BLaER1 treated with 17β-estradiol and CSF1 and Interleukin-3, amounts not matched to agents 10 nM and 100 nM (cell line): ENCODE results near the gene ZNF526.
A peak's percentile ranks its signal among the peaks of the same experiment; 100 is the strongest.

Experiments used
- H3K27ac ChIP-seq, 11 experiments: shearing (Covaris generic); formaldehyde crosslinking; 2 replicates each; pipeline ENCODE4 v1.8.1; 2022
- H3K27me3 ChIP-seq, 11 experiments: shearing (Covaris generic); formaldehyde crosslinking; 2 replicates each; pipeline ENCODE4 v1.8.1; 2022
- H3K36me3 ChIP-seq, 11 experiments: shearing (Covaris generic); formaldehyde crosslinking; 2 replicates each; pipeline ENCODE4 v1.8.1; 2022
- H3K4me1 ChIP-seq, 10 experiments: shearing (Covaris generic); formaldehyde crosslinking; 2 replicates each; pipeline ENCODE4 v1.8.1; 2022
- H3K4me2 ChIP-seq, 11 experiments: shearing (Covaris generic); formaldehyde crosslinking; 2 replicates each; pipeline ENCODE4 v1.8.1; 2022
- H3K4me3 ChIP-seq, 10 experiments: shearing (Covaris generic); formaldehyde crosslinking; 2 replicates each; pipeline ENCODE4 v1.8.1; 2022
- H3K9ac ChIP-seq, 11 experiments: shearing (Covaris generic); formaldehyde crosslinking; 2 replicates each; pipeline ENCODE4 v1.8.1; 2022
- H3K9me3 ChIP-seq, 11 experiments: shearing (Covaris generic); formaldehyde crosslinking; replicated peaks in 1 of 11; 2 replicates each; pipeline ENCODE4 v1.8.1; 2022
- H4K20me1 ChIP-seq, 11 experiments: shearing (Covaris generic); formaldehyde crosslinking; 2 replicates each; pipeline ENCODE4 v1.8.1; 2022
- Cebpa-rat ChIP-seq, 11 experiments: shearing (Covaris generic); IDR thresholded peaks; 2 replicates each; pipeline ENCODE4 v1.8.1; 2022

The ZNF526 gene

DNA sequence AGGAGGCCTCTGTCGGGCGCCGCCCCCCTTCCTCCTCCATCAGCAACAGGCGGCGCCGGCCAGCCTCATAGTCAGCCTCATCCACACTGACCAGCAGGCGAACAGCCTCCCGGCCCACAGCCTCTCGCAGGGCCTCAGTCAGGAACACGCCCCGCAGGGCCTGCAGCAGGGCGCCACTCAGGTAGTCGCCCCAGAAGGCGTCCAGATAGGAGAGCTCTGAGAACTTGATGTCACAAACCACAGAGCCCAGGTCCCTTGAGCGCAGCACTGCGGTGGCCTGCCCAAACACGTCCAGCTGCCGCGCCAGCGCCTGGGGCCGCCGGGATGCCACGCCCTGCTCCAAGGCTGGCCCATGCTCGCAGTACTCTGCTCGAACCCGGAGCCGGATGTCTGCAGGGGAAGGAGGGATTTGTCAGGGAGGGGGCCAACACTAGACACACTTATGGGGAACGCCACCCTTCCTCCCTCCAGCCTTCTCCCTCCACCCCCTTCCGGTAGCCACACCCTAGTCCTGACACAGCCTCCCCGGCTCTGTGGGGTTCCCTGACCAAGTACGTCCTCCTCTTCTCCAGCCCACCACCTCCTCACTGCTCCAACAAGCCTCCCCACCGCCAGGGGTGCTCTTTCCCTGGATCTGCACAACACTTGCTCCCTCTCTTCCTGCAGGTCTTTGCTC lies 20.5 kb upstream of the ZNF526 start:
- H3K4me1 ChIP-seq: peaks cover 70 to 89% (median 86%) of the 10 kb centered on the region in 10 experiments
- H3K4me2 ChIP-seq: peak overlapping the region; percentile 87 to 99 (median 97)
- H3K4me3 ChIP-seq: peak overlapping the region; percentile 11 to 68 (median 54); a peak in 18 of 20 replicates
- peaks cover 0 to 50% (median 0%) of the 10 kb centered on the region in 11 experiments; a peak in 5 of 22 replicates for H4K20me1 ChIP-seq
- H3K9me3 ChIP-seq: peaks cover 0 to 8% (median 0%) of the 10 kb centered on the region in 11 experiments; a peak in 3 of 22 replicates
- no peak for TF ChIP-seq Cebpa-rat (IDR thresholded peaks at IDR 0.05)
- H3K9ac ChIP-seq: peak overlapping the region; percentile 64 to 87 (median 81)
- H3K27ac ChIP-seq: peak overlapping the region; percentile 85 to 97 (median 93); a peak in 21 of 22 replicates
- H3K36me3 ChIP-seq: peaks cover 45 to 70% (median 62%) of the 10 kb centered on the region in 11 experiments
- H3K27me3 ChIP-seq: no peaks in the 10 kb centered on the region

DNA sequence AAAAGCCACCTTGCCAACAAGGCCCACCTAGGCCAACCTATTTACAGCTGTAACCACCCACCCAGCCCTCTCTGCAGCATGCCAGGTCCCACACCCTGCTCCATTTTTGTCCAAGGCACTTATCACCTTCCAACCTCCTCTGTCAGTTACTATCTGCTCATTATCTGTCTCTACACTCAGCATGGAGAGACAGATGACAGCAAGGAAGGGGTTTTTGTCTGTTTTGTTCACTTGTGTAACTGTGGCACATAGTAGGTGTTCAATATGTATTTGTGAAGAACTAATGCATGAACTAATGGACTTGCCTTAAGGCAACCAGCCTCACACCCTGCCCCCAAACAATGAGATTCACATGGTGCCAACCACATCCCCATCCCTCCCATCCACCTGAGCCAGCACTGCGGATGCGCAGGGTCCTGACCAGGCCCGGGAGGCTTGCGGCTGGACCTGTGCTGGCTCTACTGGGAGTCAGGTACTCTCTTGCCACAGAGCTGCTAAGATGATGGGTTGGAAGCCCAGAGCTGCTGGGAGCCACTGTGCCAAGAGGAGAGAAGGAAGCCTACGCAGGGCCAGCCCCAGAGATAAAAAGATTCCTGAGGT lies 19.9 kb upstream of the ZNF526 start:
- H3K4me3 ChIP-seq: peak overlapping the region in 9 of 10 experiments; percentile 32 to 68 (median 55); a peak in 16 of 20 replicates
- no peak for TF ChIP-seq Cebpa-rat (IDR thresholded peaks at IDR 0.05)
- H3K9ac ChIP-seq: peak overlapping the region; percentile 64 to 87 (median 81); a peak in 19 of 22 replicates
- peak overlapping the region; percentile 87 to 99 (median 97) for H3K4me2 ChIP-seq
- H3K27me3 ChIP-seq: no peaks in the 10 kb centered on the region
- peak overlapping the region; percentile 85 to 97 (median 93); a peak in 21 of 22 replicates for H3K27ac ChIP-seq
- H3K36me3 ChIP-seq: peaks cover 50 to 76% (median 68%) of the 10 kb centered on the region in 11 experiments
- H3K9me3 ChIP-seq: peaks cover 0 to 8% (median 0%) of the 10 kb centered on the region in 11 experiments; a peak in 3 of 22 replicates
- peaks cover 0 to 55% (median 0%) of the 10 kb centered on the region in 11 experiments; a peak in 5 of 22 replicates for H4K20me1 ChIP-seq
- peaks cover 70 to 91% (median 87%) of the 10 kb centered on the region in 10 experiments for H3K4me1 ChIP-seq

GRCh38 chr19:42201489-42202289 lies 18.4 kb upstream of the ZNF526 start:
- Histone ChIP-seq H3K4me2 (peak overlapping the region; percentile 87 to 99 (median 97)), H3K36me3 (peaks cover 58 to 83% (median 74%) of the 10 kb centered on the region in 11 experiments), H3K27ac (peak overlapping the region; percentile 85 to 97 (median 93))

DNA sequence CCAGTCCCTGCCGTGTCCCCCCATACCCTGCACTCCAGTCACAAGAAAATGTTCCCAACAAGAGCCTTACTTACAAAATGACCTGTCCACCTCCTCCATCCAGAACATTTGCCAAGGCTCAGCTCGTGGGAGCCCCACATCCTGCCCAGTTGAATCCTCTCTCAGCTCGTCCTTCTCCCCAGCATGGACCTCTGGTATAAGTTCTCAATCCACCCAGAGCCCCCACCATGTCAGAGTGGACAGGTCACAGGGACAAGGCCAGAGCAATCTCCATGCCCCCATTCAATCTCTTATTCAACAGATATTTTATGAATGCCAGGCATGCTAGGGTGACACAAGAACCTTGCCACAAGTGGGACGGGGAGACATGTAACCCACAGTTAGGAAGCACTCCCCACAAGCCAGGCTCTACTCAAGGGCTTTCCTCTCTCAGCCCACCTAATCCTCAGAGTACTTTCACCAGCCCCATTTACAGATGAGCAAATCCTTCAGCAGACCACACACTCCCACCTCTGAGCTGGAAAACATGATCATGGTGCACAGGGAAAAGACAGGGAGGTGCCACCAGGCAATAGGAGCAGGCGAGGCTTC lies 17.7 kb upstream of the ZNF526 start:
- Histone ChIP-seq H3K9ac (peak overlapping the region in 9 of 11 experiments; percentile 52 to 87 (median 84); a peak in 16 of 22 replicates), H3K36me3 (peaks cover 59 to 83% (median 75%) of the 10 kb centered on the region in 11 experiments), H3K4me1 (peaks cover 65 to 98% (median 79%) of the 10 kb centered on the region in 10 experiments), H3K27ac (peak overlapping the region; percentile 85 to 97 (median 93)), H3K27me3 (no peaks in the 10 kb centered on the region), H3K4me2 (peak overlapping the region; percentile 87 to 99 (median 97)), H4K20me1 (peaks cover 0 to 76% (median 9%) of the 10 kb centered on the region in 11 experiments; a peak in 12 of 22 replicates), H3K9me3 (no peaks in the 10 kb centered on the region), H3K4me3 (peak overlapping the region in 6 of 10 experiments; percentile 1 to 43 (median 10); a peak in 5 of 20 replicates)
- peak in 1 of 11 experiments; percentile 3; a peak in 2 of 22 replicates for TF ChIP-seq Cebpa-rat (IDR thresholded peaks at IDR 0.05)

More at GRCh38 chr19:42201489-42202289, 18.4 kb upstream of the ZNF526 start:
- peaks cover 65 to 98% (median 79%) of the 10 kb centered on the region in 10 experiments for H3K4me1 ChIP-seq
- peak overlapping the region in 7 of 10 experiments; percentile 1 to 49 (median 11); a peak in 9 of 20 replicates for H3K4me3 ChIP-seq
- H3K9ac ChIP-seq: peak overlapping the region; percentile 39 to 87 (median 81)
- peak; percentile 20 to 79 (median 58); a peak in 16 of 22 replicates for TF ChIP-seq Cebpa-rat (IDR thresholded peaks at IDR 0.05)
- no peaks in the 10 kb centered on the region for H3K27me3 ChIP-seq
- H4K20me1 ChIP-seq: peaks cover 0 to 69% (median 2%) of the 10 kb centered on the region in 11 experiments; a peak in 11 of 22 replicates
- peaks cover 0 to under 1% (median 0%) of the 10 kb centered on the region in 11 experiments; a peak in 1 of 22 replicates for H3K9me3 ChIP-seq

- Histone ChIP-seq H3K4me3 (no peak overlapping the region), H3K27me3 (no peaks in the 10 kb centered on the region), H3K36me3 (peaks cover 61 to 85% (median 79%) of the 10 kb centered on the region in 11 experiments), H3K9ac (peak overlapping the region in 2 of 11 experiments; percentile 84 to 86; a peak in 1 of 22 replicates), H4K20me1 (peaks cover 0 to 83% (median 14%) of the 10 kb centered on the region in 11 experiments; a peak in 12 of 22 replicates), H3K9me3 (no peaks in the 10 kb centered on the region), H3K4me1 (peaks cover 63 to 98% (median 79%) of the 10 kb centered on the region in 10 experiments), H3K4me2 (peak overlapping the region in 7 of 11 experiments; percentile 5 to 98 (median 88); a peak in 11 of 22 replicates), H3K27ac (peak overlapping the region in 7 of 11 experiments; percentile 92 to 97 (median 95); a peak in 12 of 22 replicates)
- no peak for TF ChIP-seq Cebpa-rat (IDR thresholded peaks at IDR 0.05)
Measured at GRCh38 chr19:42203700-42204099, 16.4 kb upstream of the ZNF526 start.

- H3K27me3 ChIP-seq: no peaks in the 10 kb centered on the region
- H3K4me1 ChIP-seq: peaks cover 53 to 98% (median 71%) of the 10 kb centered on the region in 10 experiments
- H3K9ac ChIP-seq: no peak overlapping the region
- no peaks in the 10 kb centered on the region for H3K9me3 ChIP-seq
- H3K36me3 ChIP-seq: peaks cover 69 to 93% (median 87%) of the 10 kb centered on the region in 11 experiments
- H3K4me2 ChIP-seq: peak overlapping the region in 2 of 11 experiments; percentile 87 to 88; a peak in 3 of 22 replicates
- H4K20me1 ChIP-seq: peaks cover 0 to 80% (median 14%) of the 10 kb centered on the region in 11 experiments; a peak in 12 of 22 replicates
- no peak overlapping the region for H3K4me3 ChIP-seq
- H3K27ac ChIP-seq: no peak overlapping the region
- no peak for TF ChIP-seq Cebpa-rat (IDR thresholded peaks at IDR 0.05)
Measured at GRCh38 chr19:42204664-42205063, 15.4 kb upstream of the ZNF526 start.

GRCh38 chr19:42206871-42207755 lies 13.0 kb upstream of the ZNF526 start:
- Histone ChIP-seq H3K4me1 (peaks cover 29 to 95% (median 48%) of the 10 kb centered on the region in 10 experiments), H3K4me3 (no peak overlapping the region; a peak in 1 of 20 replicates), H3K27ac (peak overlapping the region in 9 of 11 experiments; percentile 10 to 58 (median 49); a peak in 15 of 22 replicates), H3K27me3 (no peaks in the 10 kb centered on the region), H3K9ac (peak overlapping the region in 9 of 11 experiments; percentile 11 to 46 (median 24); a peak in 7 of 22 replicates), H3K36me3 (peaks cover 78 to 95% (median 91%) of the 10 kb centered on the region in 11 experiments), H3K4me2 (peak overlapping the region; percentile 37 to 85 (median 69); a peak in 21 of 22 replicates), H4K20me1 (peaks cover 0 to 88% (median 15%) of the 10 kb centered on the region in 11 experiments; a peak in 12 of 22 replicates), H3K9me3 (no peaks in the 10 kb centered on the region)
- TF ChIP-seq Cebpa-rat (IDR thresholded peaks at IDR 0.05): no peak
